K562 (cell line): ENCODE measurements around the gene DBNL.

Experiments used
- ELK1 ChIP-seq: sonication (generic); formaldehyde crosslinking; IDR thresholded peaks from 2 replicates; pipeline ENCODE4 v1.8.1; 2022; ENCODE audit warnings: missing genetic modification reagents
- HINFP ChIP-seq: fragments of 450-650 bp; conservative IDR thresholded peaks from 2 replicates; pipeline ENCODE4 v1.6.1; 2016; ENCODE audit warnings: missing genetic modification characterization, low read depth, mild to moderate bottlenecking, control low read depth, missing compliant biosample characterization
- NFYB ChIP-seq: IDR thresholded peaks from 2 replicates; pipeline ENCODE4 v1.6.1; 2011; ENCODE audit warnings: mild to moderate bottlenecking, moderate library complexity; ENCODE audit not compliant: insufficient read length; ENCODE audit errors: extremely low read depth
- PHF21A ChIP-seq: fragments of 450-650 bp; IDR thresholded peaks from 2 replicates; pipeline ENCODE4 v1.6.1; 2017; ENCODE audit warnings: low read depth, borderline replicate concordance
- POLR2AphosphoS5 ChIP-seq: IDR thresholded peaks from 2 replicates; pipeline ENCODE4 v1.6.1; 2011; ENCODE audit warnings: mild to moderate bottlenecking, low read depth, low read length, moderate library complexity; ENCODE audit not compliant: control insufficient read depth, insufficient read depth
- SMAD1 ChIP-seq: fragments of 150-350 bp; IDR thresholded peaks from 2 replicates; pipeline ENCODE4 v1.6.1; 2014; ENCODE audit warnings: low read length, low read depth; ENCODE audit not compliant: partially characterized antibody
- TCFL5 ChIP-seq: fragments of 250-450 bp; sonication (Bioruptor Pico); conservative IDR thresholded peaks from 2 replicates; pipeline ENCODE4 v1.6.1; 2021; ENCODE audit warnings: mild to moderate bottlenecking, moderate library complexity, matching md5 sums
- ZBTB2 ChIP-seq: fragments of 450-650 bp; IDR thresholded peaks from 2 replicates; pipeline ENCODE4 v1.6.1; 2016; ENCODE audit warnings: antibody characterized with exemption
- ZFP1 ChIP-seq: fragments of 450-650 bp; formaldehyde crosslinking; IDR thresholded peaks from 2 replicates; pipeline ENCODE4 v1.4.0; 2020; ENCODE audit warnings: mild to moderate bottlenecking, mixed read lengths
- ZFP30 ChIP-seq: fragments of 250-450 bp; sonication (Bioruptor Pico); IDR thresholded peaks from 2 replicates; pipeline ENCODE4 v1.8.0; 2022; ENCODE audit warnings: moderate library complexity, mild to moderate bottlenecking, inconsistent platforms, borderline replicate concordance
- ZFX ChIP-seq: sonication (generic); formaldehyde crosslinking; IDR thresholded peaks from 2 replicates; pipeline ENCODE4 v1.8.0; 2022; ENCODE audit warnings: mild to moderate bottlenecking, missing genetic modification reagents, moderate library complexity
- ZKSCAN8 ChIP-seq: fragments of 200-800 bp; sonication (Bioruptor generic); IDR thresholded peaks from 2 replicates; pipeline ENCODE4 v1.6.1; 2016; ENCODE audit warnings: missing genetic modification characterization, missing compliant biosample characterization
- ZNF282 ChIP-seq: sonication (generic); formaldehyde crosslinking; IDR thresholded peaks from 2 replicates; pipeline ENCODE4 v1.8.1; 2023; ENCODE audit warnings: missing genetic modification reagents
- TF ChIP-seq, protein P1 (sequence below), 3 experiments: IDR thresholded peaks in 2 of 3; conservative IDR thresholded peaks in 1 of 3; 2 replicates each; pipeline ENCODE4 v1.5.1; 2011 to 2012; ENCODE audit warnings: low read length in 3 of 3, mild to moderate bottlenecking in 3 of 3, control low read depth in 2 of 3, improper control_type of control experiment in 1 of 3, inconsistent platforms in 1 of 3, low read depth in 1 of 3, mixed read lengths in 1 of 3, moderate library complexity in 1 of 3; ENCODE audit not compliant: insufficient read depth in 2 of 3

- TF ChIP-seq NFYB: no peak
- TF ChIP-seq ZNF282 (CRISPR knock-in tag): no peak
- TF ChIP-seq SMAD1: no peak
- TF ChIP-seq, protein P1, sequence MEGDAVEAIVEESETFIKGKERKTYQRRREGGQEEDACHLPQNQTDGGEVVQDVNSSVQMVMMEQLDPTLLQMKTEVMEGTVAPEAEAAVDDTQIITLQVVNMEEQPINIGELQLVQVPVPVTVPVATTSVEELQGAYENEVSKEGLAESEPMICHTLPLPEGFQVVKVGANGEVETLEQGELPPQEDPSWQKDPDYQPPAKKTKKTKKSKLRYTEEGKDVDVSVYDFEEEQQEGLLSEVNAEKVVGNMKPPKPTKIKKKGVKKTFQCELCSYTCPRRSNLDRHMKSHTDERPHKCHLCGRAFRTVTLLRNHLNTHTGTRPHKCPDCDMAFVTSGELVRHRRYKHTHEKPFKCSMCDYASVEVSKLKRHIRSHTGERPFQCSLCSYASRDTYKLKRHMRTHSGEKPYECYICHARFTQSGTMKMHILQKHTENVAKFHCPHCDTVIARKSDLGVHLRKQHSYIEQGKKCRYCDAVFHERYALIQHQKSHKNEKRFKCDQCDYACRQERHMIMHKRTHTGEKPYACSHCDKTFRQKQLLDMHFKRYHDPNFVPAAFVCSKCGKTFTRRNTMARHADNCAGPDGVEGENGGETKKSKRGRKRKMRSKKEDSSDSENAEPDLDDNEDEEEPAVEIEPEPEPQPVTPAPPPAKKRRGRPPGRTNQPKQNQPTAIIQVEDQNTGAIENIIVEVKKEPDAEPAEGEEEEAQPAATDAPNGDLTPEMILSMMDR (IDR thresholded peaks at IDR 0.05 in 2 of 3, conservative IDR thresholded peaks at IDR 0.05 in 1 of 3; ENCODE audit: insufficient read depth in 2 of 3, low read depth in 1 of 3, low read length in 3 of 3): no peak
- no peak for TF ChIP-seq HINFP (tag)
- no peak for TF ChIP-seq ZFP1 (CRISPR knock-in tag)
- TF ChIP-seq ZBTB2: no peak
- no peak for TF ChIP-seq TCFL5 (CRISPR knock-in tag)
- no peak for TF ChIP-seq PHF21A
- TF ChIP-seq POLR2AphosphoS5: no peak
- TF ChIP-seq ZFP30: no peak
- no peak for TF ChIP-seq ZFX (CRISPR knock-in tag)
- no peak for TF ChIP-seq ZKSCAN8 (CRISPR knock-in tag)
- TF ChIP-seq ELK1 (CRISPR knock-in tag): no peak
Observed at GRCh38 chr7:44052771-44053365, 8.4 kb downstream of the DBNL start.
